ENCODE measurements around the gene BORCS5.

GRCh38 chr12:12505544-12506495 lies 148.9 kb downstream of the BORCS5 start:
- no peak for TF ChIP-seq CTCF (conservative IDR thresholded peaks at IDR 0.05 in 1 of 2, IDR thresholded peaks at IDR 0.05 in 1 of 2; ENCODE audit: low read depth in 1 of 2, low read length in 2 of 2)
- TF ChIP-seq EZH2 (IDR thresholded peaks at IDR 0.05; ENCODE audit: low read length, missing control alignments), result no peak

All from fibroblast of lung (primary cell).